Ovary (tissue), 3 donors: ENCODE measurements around the gene VPS35L.

Experiments
- POLR2A ChIP-seq: fragments of 450-650 bp; IDR thresholded peaks from one replicate; pipeline ENCODE4 v1.6.1; 2017; ENCODE audit warnings: antibody characterized with exemption, mild to moderate bottlenecking, moderate library complexity
- TF ChIP-seq, protein P1 (sequence below), 3 donors: fragments of 450-650 bp in 2 of 3; fragments of 200-600 bp in 1 of 3; IDR thresholded peaks; one replicate each; pipeline versions ENCODE4 v1.5.1 to v1.8.0; 2016 to 2022; ENCODE audit warnings: antibody characterized with exemption in 3 of 3, mild to moderate bottlenecking in 1 of 3
- donor health status: DM: no; HTN: no; CAD: no.

- TF ChIP-seq, protein P1, sequence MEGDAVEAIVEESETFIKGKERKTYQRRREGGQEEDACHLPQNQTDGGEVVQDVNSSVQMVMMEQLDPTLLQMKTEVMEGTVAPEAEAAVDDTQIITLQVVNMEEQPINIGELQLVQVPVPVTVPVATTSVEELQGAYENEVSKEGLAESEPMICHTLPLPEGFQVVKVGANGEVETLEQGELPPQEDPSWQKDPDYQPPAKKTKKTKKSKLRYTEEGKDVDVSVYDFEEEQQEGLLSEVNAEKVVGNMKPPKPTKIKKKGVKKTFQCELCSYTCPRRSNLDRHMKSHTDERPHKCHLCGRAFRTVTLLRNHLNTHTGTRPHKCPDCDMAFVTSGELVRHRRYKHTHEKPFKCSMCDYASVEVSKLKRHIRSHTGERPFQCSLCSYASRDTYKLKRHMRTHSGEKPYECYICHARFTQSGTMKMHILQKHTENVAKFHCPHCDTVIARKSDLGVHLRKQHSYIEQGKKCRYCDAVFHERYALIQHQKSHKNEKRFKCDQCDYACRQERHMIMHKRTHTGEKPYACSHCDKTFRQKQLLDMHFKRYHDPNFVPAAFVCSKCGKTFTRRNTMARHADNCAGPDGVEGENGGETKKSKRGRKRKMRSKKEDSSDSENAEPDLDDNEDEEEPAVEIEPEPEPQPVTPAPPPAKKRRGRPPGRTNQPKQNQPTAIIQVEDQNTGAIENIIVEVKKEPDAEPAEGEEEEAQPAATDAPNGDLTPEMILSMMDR (IDR thresholded peaks at IDR 0.05): no peak
- no peak for TF ChIP-seq POLR2A
Observed at GRCh38 chr16:19506965-19507364, 48.5 kb upstream of the VPS35L start.
